Measurements from ENCODE around the gene ATOH8. TPM values are rescaled to one million over a fixed set of nuclear protein-coding genes. Genes with fewer than 3 reads are reported as not detected.

Gene ATOH8, protein sequence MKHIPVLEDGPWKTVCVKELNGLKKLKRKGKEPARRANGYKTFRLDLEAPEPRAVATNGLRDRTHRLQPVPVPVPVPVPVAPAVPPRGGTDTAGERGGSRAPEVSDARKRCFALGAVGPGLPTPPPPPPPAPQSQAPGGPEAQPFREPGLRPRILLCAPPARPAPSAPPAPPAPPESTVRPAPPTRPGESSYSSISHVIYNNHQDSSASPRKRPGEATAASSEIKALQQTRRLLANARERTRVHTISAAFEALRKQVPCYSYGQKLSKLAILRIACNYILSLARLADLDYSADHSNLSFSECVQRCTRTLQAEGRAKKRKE
- polyA plus RNA-seq (2011; rRNA removed) (1.8 and 2.6 TPM in 2 replicates), polyA plus RNA-seq (2017; fragmentation: RNase III; extraction: RNeasy Plus Mini Kit Qiagen cat#74134 plus additional on column Dnase treatment) (11.1 to 20.7 TPM (median 20.0 TPM) in 3 replicates), polyA minus RNA-seq (2011; rRNA and poly(A)+ RNA removed) (2.4 and 3.4 TPM in 2 replicates)
- 13.2 and 22.4 TPM in 2 replicates for polyA plus RNA-seq (2012; cell fraction: cytosol; rRNA removed)
- 19.3 and 20.6 TPM in 2 replicates for polyA plus RNA-seq (2012; cell fraction: nucleus; rRNA removed)

DNA sequence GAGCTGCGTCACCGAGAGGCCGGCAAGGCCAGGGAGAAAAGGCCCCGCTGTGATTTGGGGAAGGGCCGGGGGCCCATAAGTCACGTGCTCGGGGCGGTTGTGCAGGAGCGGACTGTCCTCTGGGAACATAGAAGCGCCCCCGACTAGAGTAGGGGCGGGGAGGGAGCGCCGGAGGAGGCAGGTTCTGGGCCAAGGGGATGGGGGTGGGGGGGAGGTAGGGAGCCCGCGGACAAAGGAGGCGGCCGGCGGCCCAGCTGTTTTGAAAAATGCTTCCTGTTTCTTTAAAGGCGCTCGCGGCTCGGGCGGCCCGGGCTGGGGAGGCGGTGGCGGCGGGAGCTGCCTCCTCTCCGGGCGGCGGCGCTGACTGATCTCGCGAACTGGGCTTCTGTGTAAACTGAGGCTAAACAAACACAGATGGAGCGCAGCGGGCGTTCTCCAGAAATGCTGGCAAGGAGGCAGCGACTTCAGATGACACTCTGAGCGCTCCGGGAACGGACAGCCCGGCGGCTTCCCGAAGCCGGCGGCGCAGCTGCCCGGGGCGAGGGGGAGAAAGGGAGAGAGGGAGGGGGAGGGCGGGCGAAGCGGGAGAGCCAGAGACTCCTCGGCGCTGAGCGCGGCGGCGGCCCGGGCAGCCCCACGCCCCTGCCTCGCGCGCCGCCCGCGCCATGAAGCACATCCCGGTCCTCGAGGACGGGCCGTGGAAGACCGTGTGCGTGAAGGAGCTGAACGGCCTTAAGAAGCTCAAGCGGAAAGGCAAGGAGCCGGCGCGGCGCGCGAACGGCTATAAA is at the start of gene ATOH8:
Gene ATOH8, plus strand, starts transcription at position 467 of the 788 bp plus-strand sequence. Its CDS starts 199 bp downstream, at position 666.
- ChIA-PET CTCF (interaction anchor here (1.0 to 63.0 kb wide), 11 partner anchors 9 to 334 kb away, joined by 3 to 1675 read pairs (median 52); no protein-coding TSS in a partner anchor), POLR2A (interaction anchor here (2.4 kb wide), 2 partner anchors 12 to 18 kb away, joined by 9 to 27 read pairs; no protein-coding TSS in a partner anchor)
- 13% methylated on average over 35 of the region's 81 CpGs for WGBS (ENCODE audit: missing lambda C conversion rate)
- H3K4me2 ChIP-seq, result peak within 1 kb of the TSS; percentile 96
- H3K4me1 ChIP-seq, result peaks cover 55% of the 10 kb centered on the region
- TF ChIP-seq, protein P1, sequence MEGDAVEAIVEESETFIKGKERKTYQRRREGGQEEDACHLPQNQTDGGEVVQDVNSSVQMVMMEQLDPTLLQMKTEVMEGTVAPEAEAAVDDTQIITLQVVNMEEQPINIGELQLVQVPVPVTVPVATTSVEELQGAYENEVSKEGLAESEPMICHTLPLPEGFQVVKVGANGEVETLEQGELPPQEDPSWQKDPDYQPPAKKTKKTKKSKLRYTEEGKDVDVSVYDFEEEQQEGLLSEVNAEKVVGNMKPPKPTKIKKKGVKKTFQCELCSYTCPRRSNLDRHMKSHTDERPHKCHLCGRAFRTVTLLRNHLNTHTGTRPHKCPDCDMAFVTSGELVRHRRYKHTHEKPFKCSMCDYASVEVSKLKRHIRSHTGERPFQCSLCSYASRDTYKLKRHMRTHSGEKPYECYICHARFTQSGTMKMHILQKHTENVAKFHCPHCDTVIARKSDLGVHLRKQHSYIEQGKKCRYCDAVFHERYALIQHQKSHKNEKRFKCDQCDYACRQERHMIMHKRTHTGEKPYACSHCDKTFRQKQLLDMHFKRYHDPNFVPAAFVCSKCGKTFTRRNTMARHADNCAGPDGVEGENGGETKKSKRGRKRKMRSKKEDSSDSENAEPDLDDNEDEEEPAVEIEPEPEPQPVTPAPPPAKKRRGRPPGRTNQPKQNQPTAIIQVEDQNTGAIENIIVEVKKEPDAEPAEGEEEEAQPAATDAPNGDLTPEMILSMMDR (IDR thresholded peaks at IDR 0.05), result no peak
- TF ChIP-seq SMC3 (IDR thresholded peaks at IDR 0.05) (peak; percentile 30; the same call in 2 of the 3 replicates), JUN (IDR thresholded peaks at IDR 0.05) (peak in 1 of 2 experiments; percentile 43; a peak in 1 of 5 replicates), CHD2 (IDR thresholded peaks at IDR 0.05; ENCODE audit: low read length, partially characterized antibody) (no peak), NFE2L2 (conservative IDR thresholded peaks at IDR 0.05; ENCODE audit: low read length) (no peak), CEBPB (IDR thresholded peaks at IDR 0.05) (no peak), RFX5 (IDR thresholded peaks at IDR 0.05) (no peak)
- TF ChIP-seq, protein P2, sequence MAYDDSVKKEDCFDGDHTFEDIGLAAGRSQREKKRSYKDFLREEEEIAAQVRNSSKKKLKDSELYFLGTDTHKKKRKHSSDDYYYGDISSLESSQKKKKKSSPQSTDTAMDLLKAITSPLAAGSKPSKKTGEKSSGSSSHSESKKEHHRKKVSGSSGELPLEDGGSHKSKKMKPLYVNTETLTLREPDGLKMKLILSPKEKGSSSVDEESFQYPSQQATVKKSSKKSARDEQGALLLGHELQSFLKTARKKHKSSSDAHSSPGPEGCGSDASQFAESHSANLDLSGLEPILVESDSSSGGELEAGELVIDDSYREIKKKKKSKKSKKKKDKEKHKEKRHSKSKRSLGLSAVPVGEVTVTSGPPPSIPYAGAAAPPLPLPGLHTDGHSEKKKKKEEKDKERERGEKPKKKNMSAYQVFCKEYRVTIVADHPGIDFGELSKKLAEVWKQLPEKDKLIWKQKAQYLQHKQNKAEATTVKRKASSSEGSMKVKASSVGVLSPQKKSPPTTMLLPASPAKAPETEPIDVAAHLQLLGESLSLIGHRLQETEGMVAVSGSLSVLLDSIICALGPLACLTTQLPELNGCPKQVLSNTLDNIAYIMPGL (CRISPR knock-in tag; IDR thresholded peaks at IDR 0.05; ENCODE audit: borderline replicate concordance), result no peak
- TF ChIP-seq, protein P3, sequence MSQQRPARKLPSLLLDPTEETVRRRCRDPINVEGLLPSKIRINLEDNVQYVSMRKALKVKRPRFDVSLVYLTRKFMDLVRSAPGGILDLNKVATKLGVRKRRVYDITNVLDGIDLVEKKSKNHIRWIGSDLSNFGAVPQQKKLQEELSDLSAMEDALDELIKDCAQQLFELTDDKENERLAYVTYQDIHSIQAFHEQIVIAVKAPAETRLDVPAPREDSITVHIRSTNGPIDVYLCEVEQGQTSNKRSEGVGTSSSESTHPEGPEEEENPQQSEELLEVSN (IDR thresholded peaks at IDR 0.05; ENCODE audit: borderline replicate concordance, low read depth), result peak; percentile 50; the same call in 1 of the 2 replicates
- peak within 1 kb of the TSS; percentile 75 for H3K4me3 ChIP-seq
- no peak for FAIRE-seq
- ATAC-seq, result peak; percentile 27 to 36
- DNase-seq (ENCODE audit: low read depth in 1 of 2, low spot score in 1 of 2), result peak in 1 of 2 experiments; percentile 77
- peak within 1 kb of the TSS; percentile 82 to 89 for H3K27ac ChIP-seq
- no peaks in the 10 kb centered on the region for H3K9me3 ChIP-seq

DNA sequence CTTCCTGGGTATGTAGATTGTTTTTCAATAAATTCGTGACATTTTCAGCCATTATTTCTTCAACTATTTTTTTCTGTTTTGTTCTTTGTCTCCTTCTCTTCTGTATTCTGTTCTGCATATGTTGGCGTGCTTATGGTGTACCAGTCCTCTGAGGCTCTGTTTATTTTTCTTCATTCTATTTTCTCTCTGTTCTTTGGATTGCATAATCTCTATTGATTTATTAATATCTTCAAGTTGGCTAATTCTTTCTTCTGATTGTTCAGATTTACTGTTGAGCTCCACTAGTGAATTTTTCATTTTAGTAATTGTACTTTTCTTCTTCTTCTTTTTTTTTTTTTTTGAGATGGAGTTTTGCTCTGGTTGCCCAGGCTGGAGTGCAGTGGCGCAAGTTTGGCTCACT is 49.8 kb upstream of the ATOH8 start:
- TF ChIP-seq, protein P3 (IDR thresholded peaks at IDR 0.05; ENCODE audit: borderline replicate concordance, low read depth), result no peak
- TF ChIP-seq CEBPB (IDR thresholded peaks at IDR 0.05), result 0 out of 4 replicates have a peak, but pooled peaks of 1 of the 2 experiments have one; percentile 6
- no peak overlapping the region for H3K4me3 ChIP-seq
- H3K9me3 ChIP-seq, result no peaks in the 10 kb centered on the region
- ATAC-seq (no peak), DNase-seq (ENCODE audit: low read depth in 1 of 2, low spot score in 1 of 2) (no peak), FAIRE-seq (no peak)
- ChIA-PET POLR2A (no interaction called here), CTCF (interaction anchor here (0.9 to 14.6 kb wide), 7 partner anchors 16 to 123 kb away, joined by 3 to 241 read pairs (median 111); no protein-coding TSS in a partner anchor)
- H3K4me2 ChIP-seq, result no peak overlapping the region
- 91% methylated on average over 3 of the region's 3 CpGs for WGBS (ENCODE audit: missing lambda C conversion rate)
- peaks cover 73% of the 10 kb centered on the region for H3K4me1 ChIP-seq
- peak overlapping the region; percentile 78 to 84; a peak in 4 of 6 replicates for H3K27ac ChIP-seq

Data from A549 (cell line).